ENCODE results near the gene ANKRD28. TPM values are rescaled to one million over a fixed set of nuclear protein-coding genes. Genes with fewer than 3 reads are reported as not detected.

The ANKRD28 gene
- total and polyA plus RNA-seq, 9 donors = 19.9 to 32.1 (median 24.9) TPM

- H3K4me1 ChIP-seq (ENCODE audit: control insufficient read depth, insufficient read depth, low read length) = no peaks in the 10 kb centered on the region
- peaks cover 34% of the 10 kb centered on the region for H3K36me3 ChIP-seq (ENCODE audit: control insufficient read depth, insufficient read depth, low read length)
- H3K27me3 ChIP-seq (ENCODE audit: control insufficient read depth, insufficient read depth, low read length) = no peaks in the 10 kb centered on the region
- H3K4me3 ChIP-seq (ENCODE audit: low read length) = no peak overlapping the region
- H3K9me3 ChIP-seq (replicated peaks; ENCODE audit: control insufficient read depth, low read depth, low read length) = no peaks in the 10 kb centered on the region
- no CpG with 5 or more reads among the region's 2 CpGs for WGBS (ENCODE audit: insufficient coverage)
- no peak for DNase-seq
- H3K27ac ChIP-seq (ENCODE audit: low read length) = no peak overlapping the region
Observed at GRCh38 chr3:15731024-15731423, 66.8 kb downstream of the ANKRD28 start.

- peaks cover 30% of the 10 kb centered on the region for H3K36me3 ChIP-seq (ENCODE audit: control insufficient read depth, insufficient read depth, low read length)
- H3K27ac ChIP-seq (ENCODE audit: low read length) = no peak overlapping the region
- H3K4me1 ChIP-seq (ENCODE audit: control insufficient read depth, insufficient read depth, low read length) = no peaks in the 10 kb centered on the region
- no peaks in the 10 kb centered on the region for H3K9me3 ChIP-seq (replicated peaks; ENCODE audit: control insufficient read depth, low read depth, low read length)
- no peak for DNase-seq
- H3K27me3 ChIP-seq (ENCODE audit: control insufficient read depth, insufficient read depth, low read length) = no peaks in the 10 kb centered on the region
- no peak overlapping the region for H3K4me3 ChIP-seq (ENCODE audit: low read length)
Observed at GRCh38 chr3:15728766-15729165, 69.0 kb downstream of the ANKRD28 start.

- H3K27me3 ChIP-seq (ENCODE audit: control insufficient read depth, insufficient read depth, low read length) = no peaks in the 10 kb centered on the region
- no peak overlapping the region for H3K4me3 ChIP-seq (ENCODE audit: low read length)
- peaks cover 31% of the 10 kb centered on the region for H3K36me3 ChIP-seq (ENCODE audit: control insufficient read depth, insufficient read depth, low read length)
- no peak overlapping the region for H3K27ac ChIP-seq (ENCODE audit: low read length)
- no peaks in the 10 kb centered on the region for H3K9me3 ChIP-seq (replicated peaks; ENCODE audit: control insufficient read depth, low read depth, low read length)
- no peak for DNase-seq
- WGBS (ENCODE audit: insufficient coverage) = 83% methylated on average over 1 of the region's 2 CpGs
- H3K4me1 ChIP-seq (ENCODE audit: control insufficient read depth, insufficient read depth, low read length) = no peaks in the 10 kb centered on the region
Observed at GRCh38 chr3:15726881-15727280, 70.9 kb downstream of the ANKRD28 start.

GRCh38 chr3:15726043-15726442 is 71.7 kb downstream of the ANKRD28 start:
- H3K4me1 ChIP-seq (ENCODE audit: control insufficient read depth, insufficient read depth, low read length) = no peaks in the 10 kb centered on the region
- peaks cover 29% of the 10 kb centered on the region for H3K36me3 ChIP-seq (ENCODE audit: control insufficient read depth, insufficient read depth, low read length)
- H3K9me3 ChIP-seq (replicated peaks; ENCODE audit: control insufficient read depth, low read depth, low read length) = no peaks in the 10 kb centered on the region
- DNase-seq = no peak
- H3K27ac ChIP-seq (ENCODE audit: low read length) = no peak overlapping the region
- WGBS (ENCODE audit: insufficient coverage) = 67% methylated on average over 2 of the region's 2 CpGs
- H3K4me3 ChIP-seq (ENCODE audit: low read length) = no peak overlapping the region
- no peaks in the 10 kb centered on the region for H3K27me3 ChIP-seq (ENCODE audit: control insufficient read depth, insufficient read depth, low read length)

GRCh38 chr3:15724446-15724845 is 73.3 kb downstream of the ANKRD28 start:
- no CpG with 5 or more reads among the region's 1 CpG for WGBS (ENCODE audit: insufficient coverage)

GRCh38 chr3:15723624-15723884 is 74.2 kb downstream of the ANKRD28 start:
- no peak overlapping the region for H3K4me3 ChIP-seq (ENCODE audit: low read length)
- no peaks in the 10 kb centered on the region for H3K27me3 ChIP-seq (ENCODE audit: control insufficient read depth, insufficient read depth, low read length)
- no peak overlapping the region for H3K27ac ChIP-seq (ENCODE audit: low read length)
- no peaks in the 10 kb centered on the region for H3K9me3 ChIP-seq (replicated peaks; ENCODE audit: control insufficient read depth, low read depth, low read length)
- peaks cover 19% of the 10 kb centered on the region for H3K36me3 ChIP-seq (ENCODE audit: control insufficient read depth, insufficient read depth, low read length)
- no peak for DNase-seq
- H3K4me1 ChIP-seq (ENCODE audit: control insufficient read depth, insufficient read depth, low read length) = no peaks in the 10 kb centered on the region

More at GRCh38 chr3:15724446-15724845, 73.3 kb downstream of the ANKRD28 start:
- no peak for DNase-seq
- Histone ChIP-seq H3K4me1 (ENCODE audit: control insufficient read depth, insufficient read depth, low read length) (no peaks in the 10 kb centered on the region), H3K4me3 (ENCODE audit: low read length) (no peak overlapping the region), H3K9me3 (replicated peaks; ENCODE audit: control insufficient read depth, low read depth, low read length) (no peaks in the 10 kb centered on the region), H3K27me3 (ENCODE audit: control insufficient read depth, insufficient read depth, low read length) (no peaks in the 10 kb centered on the region), H3K27ac (ENCODE audit: low read length) (no peak overlapping the region), H3K36me3 (ENCODE audit: control insufficient read depth, insufficient read depth, low read length) (peaks cover 26% of the 10 kb centered on the region)

GRCh38 chr3:15722877-15723623 is 74.7 kb downstream of the ANKRD28 start:
- Histone ChIP-seq H3K27me3 (ENCODE audit: control insufficient read depth, insufficient read depth, low read length) (no peaks in the 10 kb centered on the region), H3K36me3 (ENCODE audit: control insufficient read depth, insufficient read depth, low read length) (peaks cover 14% of the 10 kb centered on the region), H3K4me1 (ENCODE audit: control insufficient read depth, insufficient read depth, low read length) (no peaks in the 10 kb centered on the region), H3K4me3 (ENCODE audit: low read length) (no peak overlapping the region), H3K27ac (ENCODE audit: low read length) (no peak overlapping the region), H3K9me3 (replicated peaks; ENCODE audit: control insufficient read depth, low read depth, low read length) (no peaks in the 10 kb centered on the region)
- DNase-seq = no peak
- WGBS (ENCODE audit: insufficient coverage) = no CpG with 5 or more reads among the region's 3 CpGs

GRCh38 chr3:15716178-15716577 is 81.6 kb downstream of the ANKRD28 start:
- Histone ChIP-seq H3K36me3 (ENCODE audit: control insufficient read depth, insufficient read depth, low read length) (peaks cover 8% of the 10 kb centered on the region), H3K27ac (ENCODE audit: low read length) (no peak overlapping the region), H3K4me3 (ENCODE audit: low read length) (no peak overlapping the region), H3K9me3 (replicated peaks; ENCODE audit: control insufficient read depth, low read depth, low read length) (no peaks in the 10 kb centered on the region), H3K4me1 (ENCODE audit: control insufficient read depth, insufficient read depth, low read length) (no peaks in the 10 kb centered on the region), H3K27me3 (ENCODE audit: control insufficient read depth, insufficient read depth, low read length) (no peaks in the 10 kb centered on the region)
- WGBS (ENCODE audit: insufficient coverage) = no CpG with 5 or more reads among the region's 3 CpGs
- no peak for DNase-seq

- WGBS (ENCODE audit: insufficient coverage) = no CpG with 5 or more reads among the region's 4 CpGs
- no peak overlapping the region for H3K4me3 ChIP-seq (ENCODE audit: low read length)
Observed at GRCh38 chr3:15714448-15714847, 83.3 kb downstream of the ANKRD28 start.

GRCh38 chr3:15713364-15713763 is 84.4 kb downstream of the ANKRD28 start:
- H3K36me3 ChIP-seq (ENCODE audit: control insufficient read depth, insufficient read depth, low read length) = peaks cover 7% of the 10 kb centered on the region
- 79% methylated on average over 2 of the region's 5 CpGs for WGBS (ENCODE audit: insufficient coverage)
- H3K27me3 ChIP-seq (ENCODE audit: control insufficient read depth, insufficient read depth, low read length) = no peaks in the 10 kb centered on the region
- H3K27ac ChIP-seq (ENCODE audit: low read length) = no peak overlapping the region
- no peaks in the 10 kb centered on the region for H3K4me1 ChIP-seq (ENCODE audit: control insufficient read depth, insufficient read depth, low read length)
- H3K4me3 ChIP-seq (ENCODE audit: low read length) = no peak overlapping the region
- DNase-seq = no peak
- H3K9me3 ChIP-seq (replicated peaks; ENCODE audit: control insufficient read depth, low read depth, low read length) = no peaks in the 10 kb centered on the region

More at GRCh38 chr3:15714448-15714847, 83.3 kb downstream of the ANKRD28 start:
- Histone ChIP-seq H3K36me3 (ENCODE audit: control insufficient read depth, insufficient read depth, low read length) (peaks cover 7% of the 10 kb centered on the region), H3K9me3 (replicated peaks; ENCODE audit: control insufficient read depth, low read depth, low read length) (no peaks in the 10 kb centered on the region), H3K27ac (ENCODE audit: low read length) (no peak overlapping the region), H3K27me3 (ENCODE audit: control insufficient read depth, insufficient read depth, low read length) (no peaks in the 10 kb centered on the region), H3K4me1 (ENCODE audit: control insufficient read depth, insufficient read depth, low read length) (no peaks in the 10 kb centered on the region)
- DNase-seq = no peak

- H3K36me3 ChIP-seq (ENCODE audit: control insufficient read depth, insufficient read depth, low read length) = peaks cover 16% of the 10 kb centered on the region
- no peak overlapping the region for H3K27ac ChIP-seq (ENCODE audit: low read length)
- H3K4me3 ChIP-seq (ENCODE audit: low read length) = no peak overlapping the region
- H3K27me3 ChIP-seq (ENCODE audit: control insufficient read depth, insufficient read depth, low read length) = no peaks in the 10 kb centered on the region
- DNase-seq = no peak
- H3K9me3 ChIP-seq (replicated peaks; ENCODE audit: control insufficient read depth, low read depth, low read length) = no peaks in the 10 kb centered on the region
- no peaks in the 10 kb centered on the region for H3K4me1 ChIP-seq (ENCODE audit: control insufficient read depth, insufficient read depth, low read length)
Observed at GRCh38 chr3:15711281-15711680, 86.5 kb downstream of the ANKRD28 start.

All from muscle of leg (tissue), 11 donors.